ENCODE results near the gene PAX8.

Gene PAX8

GRCh38 chr2:113219092-113219441 is 59.7 kb downstream of the PAX8 start:
- DNase-seq = no peak

GRCh38 chr2:113218283-113219091 is 60.2 kb downstream of the PAX8 start:
- no peak for DNase-seq

DNA sequence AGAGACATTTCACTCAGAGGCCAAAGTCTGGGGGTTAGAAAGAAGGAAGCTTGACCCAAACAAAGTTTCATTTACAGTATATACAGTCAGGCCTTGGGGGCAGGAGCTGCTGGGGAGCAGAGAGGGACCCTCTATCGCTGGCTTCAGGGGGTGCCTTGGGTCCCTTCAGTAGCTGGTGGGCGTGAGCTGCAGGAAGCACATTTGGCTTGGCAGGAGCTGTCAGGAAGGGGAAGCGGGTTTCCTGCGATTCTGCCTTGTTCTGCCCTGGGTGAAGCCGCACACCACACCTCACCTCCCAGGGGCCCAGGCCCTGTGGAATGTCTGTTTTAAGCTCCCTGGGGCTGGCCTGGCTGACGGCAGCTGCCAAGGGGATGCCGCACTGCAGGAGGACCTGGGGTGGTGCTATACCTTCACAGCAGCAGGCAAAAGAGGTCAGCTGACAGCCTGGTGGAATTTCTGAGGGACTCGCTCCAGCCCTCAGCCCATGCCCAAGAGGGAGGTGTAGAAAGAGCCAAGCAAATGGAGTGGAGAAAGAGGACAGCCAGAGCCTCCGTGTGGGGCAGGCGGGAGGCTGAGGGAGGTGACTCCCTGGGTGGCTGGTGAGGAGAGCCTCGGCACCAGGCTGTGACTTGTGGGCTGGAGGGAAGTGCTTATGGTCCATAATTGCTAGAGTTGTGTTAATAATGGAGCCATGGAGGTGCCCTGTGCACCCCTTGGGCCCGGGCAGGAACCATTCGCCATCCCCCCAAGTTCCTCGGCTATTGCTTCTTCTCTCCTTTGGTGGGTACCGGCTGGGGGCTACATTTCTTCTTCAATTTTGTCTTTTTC is 61.1 kb downstream of the PAX8 start:
- DNase-seq = no peak

DNA sequence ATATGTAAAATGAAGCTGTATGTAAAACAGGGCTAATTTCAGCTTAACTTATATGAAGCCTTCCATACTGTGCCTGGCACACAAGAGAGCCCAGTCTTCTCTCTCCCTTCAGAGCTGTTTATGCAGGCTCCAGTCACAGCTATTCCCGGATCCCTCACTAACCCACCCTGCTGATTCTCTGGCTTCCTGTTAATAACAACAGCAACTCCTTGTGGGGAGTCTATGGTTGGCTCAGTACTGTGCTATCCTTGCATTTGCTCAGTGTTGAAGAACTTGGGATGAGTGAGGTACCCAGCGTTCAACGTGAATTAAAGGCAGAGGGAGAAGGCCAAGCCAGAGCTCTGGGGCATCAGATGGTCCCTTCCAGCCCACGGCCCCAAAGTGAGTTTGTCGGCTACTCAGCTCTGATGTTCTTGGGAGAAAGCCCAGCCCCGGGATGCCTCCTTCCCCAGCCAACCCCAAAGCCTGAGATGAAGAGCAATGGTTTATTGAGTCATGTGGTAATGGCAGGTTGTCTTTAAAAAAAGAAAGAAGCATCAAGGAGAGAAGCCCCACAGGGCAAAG is 61.7 kb downstream of the PAX8 start:
- no peak for DNase-seq

GRCh38 chr2:113216321-113216720 is 62.4 kb downstream of the PAX8 start:
- DNase-seq = no peak

DNA sequence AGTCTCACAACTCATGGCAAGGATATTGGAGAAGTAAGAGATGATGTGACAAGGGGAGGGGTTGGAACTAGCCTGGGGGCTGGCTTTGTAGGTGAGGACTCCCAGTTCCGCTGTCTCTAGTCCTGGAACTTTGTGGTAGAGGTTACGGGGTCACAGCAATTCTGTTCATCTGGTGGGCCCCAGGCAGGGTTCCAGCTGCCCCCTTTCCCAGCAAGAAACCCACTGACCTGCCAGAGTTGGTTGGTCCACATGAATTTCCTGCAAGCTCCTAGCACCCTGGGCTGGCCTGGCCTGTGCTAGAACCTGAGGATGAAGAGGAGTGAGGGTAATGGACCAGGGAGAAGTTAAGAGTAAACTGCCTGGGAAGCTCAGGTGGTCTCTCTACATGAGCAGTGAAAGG is 63.7 kb downstream of the PAX8 start:
- no peak for DNase-seq

GRCh38 chr2:113214141-113214540 is 64.6 kb downstream of the PAX8 start:
- DNase-seq = no peak

DNA sequence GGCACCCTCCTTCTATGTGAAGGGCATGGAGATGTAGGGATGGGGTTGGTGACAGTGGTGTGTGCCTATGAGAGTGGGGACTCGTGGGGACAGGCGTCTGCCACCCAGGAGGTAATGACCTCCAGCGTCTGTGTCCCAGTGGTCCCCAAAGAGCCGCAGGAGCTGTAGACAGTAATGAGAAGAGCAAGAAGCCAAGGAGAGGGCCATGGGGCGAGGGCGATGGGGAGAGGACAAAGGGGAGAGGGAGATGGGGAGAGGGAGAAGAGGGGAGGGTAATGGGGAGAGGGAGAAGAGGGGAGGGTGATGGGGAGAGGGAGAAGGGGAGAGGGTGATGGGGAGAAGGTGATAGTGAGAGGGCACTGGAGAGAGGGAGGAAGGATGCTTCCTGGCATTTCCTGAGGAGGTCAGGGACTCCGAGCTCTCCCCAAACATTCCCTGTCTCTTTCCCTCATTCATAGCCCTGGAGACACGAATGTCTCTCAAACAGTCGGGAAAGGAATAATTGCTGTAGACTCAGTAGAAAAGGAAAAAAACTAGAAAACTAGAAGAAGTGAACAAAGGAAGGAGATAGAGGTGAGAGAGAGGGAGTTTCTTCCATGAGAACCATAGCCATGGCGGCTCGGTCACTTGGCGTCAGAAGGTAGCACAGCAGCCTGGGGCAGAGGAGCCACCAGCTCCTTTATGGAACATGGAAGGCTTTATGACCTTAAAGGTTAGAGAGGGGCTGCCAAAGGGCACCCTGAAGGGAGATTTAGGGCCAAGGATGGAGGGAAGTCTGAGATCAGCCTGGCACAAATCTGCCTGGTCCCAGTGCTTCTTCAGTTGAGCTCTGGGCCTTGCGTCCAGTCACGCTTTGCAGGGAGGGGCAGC is 65.4 kb downstream of the PAX8 start:
- no peak for DNase-seq

DNA sequence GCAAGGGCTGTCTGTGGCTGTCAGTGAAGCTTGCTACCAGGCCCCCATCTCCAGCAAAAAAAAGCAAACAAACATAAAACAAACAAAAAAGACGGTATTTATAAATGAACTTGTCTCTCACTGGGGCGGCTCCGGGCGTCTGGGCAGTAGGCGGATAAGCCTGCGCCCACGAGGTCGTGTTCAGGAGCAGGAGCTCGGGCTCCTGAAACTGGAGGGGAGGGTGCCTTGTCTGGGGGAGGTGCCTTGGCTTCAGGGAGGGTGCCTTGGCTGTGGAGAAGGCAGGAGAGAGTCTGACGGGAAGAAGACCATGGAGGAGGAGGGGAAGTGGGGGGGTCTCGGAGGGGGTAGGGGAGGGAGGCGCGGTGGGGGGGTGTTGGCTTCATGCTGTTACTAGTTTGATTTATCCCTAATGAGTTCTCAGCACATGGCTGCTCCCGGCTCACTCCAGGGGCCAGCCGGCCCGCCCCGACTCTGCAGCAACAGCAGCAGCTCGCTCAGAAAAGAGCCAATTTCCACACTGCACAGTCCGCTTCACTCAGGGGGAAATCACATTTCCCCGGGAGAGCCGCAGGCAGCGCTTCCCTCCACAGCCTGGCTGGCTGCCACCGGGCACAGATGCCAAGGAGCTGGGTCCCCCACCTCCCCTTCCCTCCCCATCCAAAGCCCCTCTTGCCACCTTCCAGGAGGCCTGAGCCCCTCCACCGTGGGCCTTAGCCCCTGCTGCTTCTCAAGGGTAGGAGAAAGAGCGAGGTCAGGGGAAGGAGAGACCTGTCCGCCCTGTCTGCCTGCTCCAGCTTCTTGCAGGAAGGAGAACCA is 66.3 kb downstream of the PAX8 start:
- DNase-seq = no peak

DNA sequence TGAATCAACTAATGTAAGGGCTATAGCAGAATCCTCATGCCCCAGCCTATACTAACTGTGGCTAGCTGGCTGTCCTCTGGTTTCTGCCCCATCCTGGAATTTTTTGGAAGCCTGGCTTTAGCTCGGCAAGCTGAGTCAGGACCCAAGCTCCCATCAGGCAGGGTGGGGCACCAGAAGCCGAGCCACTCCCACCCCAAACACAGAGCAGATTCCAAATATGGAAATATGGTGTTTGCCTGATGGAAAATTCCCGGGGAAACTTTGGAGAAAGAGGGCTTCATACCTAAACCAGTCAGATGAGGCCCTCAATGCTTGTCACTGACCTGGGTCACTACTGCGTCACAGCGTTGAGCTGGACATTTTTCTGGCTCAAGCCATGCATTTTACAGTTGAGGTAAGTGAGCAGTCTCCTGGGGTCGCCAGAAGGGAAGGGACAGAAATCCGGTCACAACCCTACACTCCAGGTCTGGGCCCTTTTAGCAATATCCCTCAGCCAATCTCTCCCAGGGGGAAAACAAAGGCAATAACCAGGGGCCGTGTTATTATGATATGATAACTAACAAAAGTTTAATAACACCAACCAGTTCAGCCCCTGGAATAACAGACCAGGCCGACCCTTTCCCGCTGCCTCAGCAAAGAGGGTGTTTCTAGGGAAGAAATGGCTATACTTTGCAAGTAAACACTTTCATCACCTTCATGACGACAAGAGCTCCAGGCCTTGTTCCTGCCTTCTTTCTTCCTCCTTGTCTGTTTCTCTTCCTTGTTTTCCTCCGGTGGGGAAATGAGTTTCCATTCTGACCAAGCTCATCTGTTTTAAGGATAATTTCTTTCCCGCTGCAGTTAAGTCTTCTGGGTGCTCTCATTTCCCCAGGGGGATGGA is 67.3 kb downstream of the PAX8 start:
- no peak for DNase-seq

GRCh38 chr2:113209646-113210171 is 69.0 kb downstream of the PAX8 start:
- no peak for DNase-seq

DNA sequence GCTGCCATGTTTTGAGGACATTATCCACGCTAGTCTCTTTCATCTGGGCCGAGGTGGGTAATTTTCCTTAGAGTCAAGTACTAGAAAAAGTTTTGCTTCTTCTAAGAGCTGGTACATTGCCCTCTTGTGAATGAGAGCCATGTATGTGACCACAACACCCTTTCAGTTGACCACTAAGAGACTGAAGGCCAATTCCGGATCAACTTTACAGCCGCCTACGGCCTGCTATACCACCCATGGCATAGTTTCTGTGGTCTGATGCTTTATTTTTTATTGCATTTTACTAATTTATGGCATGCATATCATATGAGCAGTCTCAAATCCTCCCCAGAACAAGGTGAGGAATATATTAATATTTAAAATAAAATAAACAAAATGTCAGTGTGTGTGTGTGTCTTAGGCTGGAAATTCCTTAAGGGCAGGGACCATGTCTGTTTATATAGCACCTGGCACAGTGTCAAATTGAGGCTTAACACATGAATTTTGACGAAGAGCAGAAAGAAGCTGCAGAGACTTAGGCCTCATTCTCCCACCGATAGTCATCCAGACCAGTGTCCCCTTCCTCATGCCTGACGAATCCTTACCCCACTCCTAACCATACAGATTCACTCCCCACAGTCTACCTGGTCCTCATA is 69.6 kb downstream of the PAX8 start:
- no peak for DNase-seq

DNA sequence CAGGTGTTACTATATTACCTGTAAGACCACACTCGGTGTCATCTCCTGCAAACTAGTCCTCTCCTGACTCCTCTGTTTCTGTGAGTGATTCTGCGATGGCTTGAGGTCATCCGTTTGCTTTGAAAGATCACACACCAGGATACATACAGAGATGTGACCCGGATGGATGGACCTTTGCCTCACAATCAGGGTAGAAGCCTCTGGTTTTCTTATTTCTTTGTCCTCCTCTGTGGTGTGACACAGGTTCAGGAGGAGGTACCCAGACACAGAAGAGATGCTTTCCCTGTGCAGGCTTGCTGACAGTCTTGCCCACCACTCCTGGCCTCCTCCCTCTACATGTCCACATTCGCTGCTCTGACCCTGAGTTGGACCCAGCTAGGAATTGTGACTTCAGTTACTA is 70.3 kb downstream of the PAX8 start:
- DNase-seq = no peak

- no peak for DNase-seq
These were observed 71.7 kb downstream of the PAX8 start for GRCh38 chr2:113207021-113207420.

DNA sequence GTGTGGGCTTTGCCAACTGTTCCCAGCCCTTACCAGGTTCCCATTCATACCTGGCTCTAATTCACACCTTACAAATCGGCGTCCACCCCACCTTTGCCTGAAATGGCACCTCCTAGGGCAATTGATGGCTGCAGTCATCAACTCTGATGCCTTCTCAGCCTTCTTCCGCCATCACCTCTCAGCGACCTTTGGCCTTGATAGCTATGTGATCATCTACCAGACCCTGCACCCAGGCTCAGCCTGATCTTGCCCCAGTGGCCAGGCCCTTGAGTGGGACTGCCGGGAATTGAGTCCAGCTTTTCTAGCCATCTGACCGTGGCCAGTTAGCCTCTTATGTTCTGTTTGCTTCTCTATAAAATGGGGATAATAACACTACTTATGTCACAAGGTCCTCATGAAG is 72.5 kb downstream of the PAX8 start:
- DNase-seq = no peak

DNA sequence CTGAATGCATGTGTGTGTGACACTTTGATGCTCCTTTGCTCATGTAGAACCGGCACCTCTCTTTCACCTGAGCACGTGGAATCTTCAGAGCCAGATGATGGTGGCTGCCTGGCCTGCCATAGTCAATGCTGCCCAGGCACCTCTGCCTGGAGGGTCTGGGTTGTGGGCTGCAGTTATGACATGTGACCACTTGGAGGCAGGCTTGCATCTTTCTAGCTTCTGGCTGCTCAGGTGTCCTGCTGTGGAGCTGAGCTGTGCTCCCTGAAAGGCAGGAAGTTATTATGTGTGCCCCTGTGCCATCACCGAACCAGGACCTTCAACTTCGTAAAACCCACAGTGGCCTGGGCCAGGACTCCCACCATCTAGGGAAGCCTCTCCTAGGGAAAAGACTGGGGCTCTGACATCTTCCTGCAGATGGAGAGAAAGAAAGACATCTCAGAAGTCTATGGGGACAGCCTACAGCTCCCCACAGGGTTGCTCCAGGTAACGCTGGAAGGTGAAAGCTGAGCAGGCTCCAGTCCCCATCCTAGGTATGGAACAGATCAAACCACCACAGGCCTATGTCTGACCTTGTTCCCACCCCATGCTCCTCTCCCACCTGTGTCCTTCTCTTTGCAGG is 74.7 kb downstream of the PAX8 start:
- DNase-seq = no peak

GRCh38 chr2:113203217-113203530 is 75.5 kb downstream of the PAX8 start:
- DNase-seq = no peak

- DNase-seq = no peak
These were observed 76.2 kb downstream of the PAX8 start for GRCh38 chr2:113202305-113203216.

Data from DMS 273 treated with DMSO at 0.1 percent for 48 hours (cell line).